Measurements from ENCODE around the gene HNRNPA1L2.
"Not testable (repeated sequence)": the region's sequence is repeated elsewhere in the genome, so short reads cannot be mapped to it uniquely, and the experiment has no call there.

Gene HNRNPA1L2

GRCh38 chr13:52642131-52642530, at the start of gene HNRNPA1L2:
HNRNPA1L2 (plus strand) TSS chr13:52642431; CDS start chr13:52642493, 62 bp downstream.
- no peak within 1 kb of the TSS for H3K4me3 ChIP-seq
- no peak within 1 kb of the TSS for H3K27ac ChIP-seq

- not testable (repeated sequence) for H3K27ac ChIP-seq, H3K4me3 ChIP-seq
These were observed 49.1 kb upstream of the HNRNPA1L2 start for GRCh38 chr13:52593175-52593574.

GRCh38 chr13:52593812-52594211, 48.4 kb upstream of the HNRNPA1L2 start:
- not testable (repeated sequence) for H3K27ac ChIP-seq, H3K4me3 ChIP-seq

DNA sequence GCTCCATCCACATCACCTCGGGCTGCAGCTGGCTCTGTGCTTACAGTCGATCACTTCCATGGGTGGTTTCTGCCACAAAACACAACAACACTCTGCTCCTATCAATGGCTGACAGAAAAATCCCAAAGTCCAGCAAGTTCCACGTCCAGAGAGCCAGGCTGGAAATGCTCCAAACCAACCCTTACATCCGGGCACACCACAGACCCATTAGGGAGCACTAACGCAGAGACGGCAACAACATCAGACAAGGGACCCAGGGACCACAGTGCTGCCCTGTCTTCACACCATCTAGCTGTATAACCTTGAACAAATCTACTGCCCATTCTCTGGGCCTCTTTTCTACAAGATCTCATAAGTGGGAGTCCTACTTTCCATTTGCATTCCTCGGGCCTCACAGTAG, 47.9 kb upstream of the HNRNPA1L2 start:
- not testable (repeated sequence) for H3K4me3 ChIP-seq, H3K27ac ChIP-seq

GRCh38 chr13:52597676-52598075, 44.6 kb upstream of the HNRNPA1L2 start:
- Histone ChIP-seq H3K27ac (no peak overlapping the region), H3K4me3 (no peak overlapping the region)

DNA sequence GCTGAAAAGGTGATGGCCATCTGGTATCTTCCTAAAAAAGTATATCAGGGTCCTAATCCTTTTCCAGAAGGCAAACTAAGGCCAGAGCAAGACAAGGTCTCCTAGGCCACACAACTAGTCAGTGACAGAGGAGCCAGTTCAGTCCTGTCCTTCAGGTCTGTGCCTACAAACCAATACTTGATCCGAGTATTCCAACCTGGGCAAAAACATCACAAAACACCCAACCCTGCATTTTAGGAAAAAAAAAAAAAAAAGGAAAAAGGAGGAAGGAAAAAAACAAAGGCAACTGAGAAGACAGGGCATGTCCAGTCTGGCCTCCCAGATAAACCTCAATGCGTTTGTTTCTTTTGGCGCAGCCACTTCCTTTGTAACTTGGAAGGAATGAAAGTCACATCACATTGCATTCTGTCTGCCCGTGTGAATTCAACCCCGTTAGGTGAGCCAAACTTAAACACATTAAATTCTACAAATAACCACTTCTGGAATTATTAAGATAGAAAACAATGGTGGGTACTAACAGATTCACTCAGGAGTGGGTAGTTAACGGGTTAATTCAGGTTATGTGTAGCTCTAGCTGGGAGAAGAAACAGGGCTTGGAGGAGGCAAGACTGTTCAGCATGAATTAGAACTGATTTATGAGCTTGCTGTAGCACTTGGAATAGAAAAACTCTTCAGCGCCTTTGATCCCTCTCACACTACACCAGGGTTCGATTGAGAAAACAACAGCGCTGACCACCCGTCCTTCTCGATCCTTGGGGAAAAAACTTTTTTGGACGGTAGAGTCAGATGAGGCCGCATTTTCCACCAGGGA, 43.0 kb upstream of the HNRNPA1L2 start:
- H3K4me3 ChIP-seq = peak overlapping the region; percentile 11 to 54 (median 43)
- peak overlapping the region in 15 of 21 experiments; percentile 3 to 91 (median 74) for H3K27ac ChIP-seq

DNA sequence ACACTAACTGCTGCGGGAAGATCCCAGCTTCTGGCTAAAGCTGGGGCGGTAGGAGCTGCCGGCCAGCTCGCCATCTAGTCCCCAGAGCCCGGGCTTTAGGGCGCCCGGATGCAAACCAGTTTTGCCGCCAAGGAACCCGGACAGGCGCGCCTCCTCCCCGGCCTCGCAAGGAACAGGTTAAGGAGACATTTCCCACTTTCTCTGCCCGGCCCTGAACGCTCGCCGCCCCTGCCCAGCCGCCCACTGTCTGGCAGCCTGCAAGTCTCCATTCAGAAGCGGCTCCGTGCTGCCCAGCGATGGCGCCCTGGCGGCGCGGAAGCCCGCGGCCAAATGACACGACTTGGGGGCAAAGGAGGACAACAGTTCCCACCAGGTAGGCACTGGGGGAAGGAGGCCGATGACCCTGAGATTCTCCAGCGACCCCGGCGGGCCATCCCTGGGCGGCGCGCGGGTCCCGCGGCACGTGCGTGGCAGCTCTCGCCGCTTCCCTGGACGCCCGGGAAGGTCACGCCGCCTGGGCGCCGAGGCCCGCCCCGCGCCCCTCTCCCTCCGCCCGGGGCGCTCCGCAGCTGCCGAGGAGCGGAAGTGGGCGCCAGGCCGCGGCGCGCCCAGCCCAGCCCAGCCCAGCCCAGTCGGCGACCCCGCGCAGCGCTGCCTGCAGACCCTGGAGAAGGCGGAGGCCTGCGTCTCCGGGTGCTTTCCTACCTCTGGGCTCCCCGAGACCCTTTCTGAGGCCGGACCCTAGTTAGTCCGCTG, 42.2 kb upstream of the HNRNPA1L2 start:
- H3K27ac ChIP-seq = peak overlapping the region in 17 of 21 experiments; percentile 3 to 91 (median 66)
- peak overlapping the region; percentile 11 to 54 (median 43) for H3K4me3 ChIP-seq

DNA sequence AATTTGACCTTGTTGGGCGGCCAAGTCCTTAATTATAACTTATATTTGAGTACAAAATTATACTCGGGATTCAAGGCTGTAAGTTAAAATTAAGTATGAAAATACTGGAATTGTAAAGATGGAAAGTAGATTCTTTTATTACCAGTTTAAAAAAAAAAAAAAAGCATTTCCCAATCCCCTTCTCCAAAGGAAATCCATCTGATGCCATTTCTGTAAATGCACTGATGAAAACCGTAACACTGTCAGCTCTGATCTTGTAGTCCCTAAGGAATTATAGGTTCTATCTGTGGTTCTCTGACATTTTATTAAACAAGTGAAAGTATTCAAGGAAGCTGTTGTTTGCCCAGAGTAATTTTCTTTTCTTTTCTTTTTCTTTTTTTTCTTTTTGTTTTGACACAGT, 41.6 kb upstream of the HNRNPA1L2 start:
- Histone ChIP-seq H3K4me3 (peak overlapping the region in 5 of 7 experiments; percentile 32 to 54 (median 43)), H3K27ac (peak overlapping the region in 12 of 21 experiments; percentile 27 to 91 (median 76))

DNA sequence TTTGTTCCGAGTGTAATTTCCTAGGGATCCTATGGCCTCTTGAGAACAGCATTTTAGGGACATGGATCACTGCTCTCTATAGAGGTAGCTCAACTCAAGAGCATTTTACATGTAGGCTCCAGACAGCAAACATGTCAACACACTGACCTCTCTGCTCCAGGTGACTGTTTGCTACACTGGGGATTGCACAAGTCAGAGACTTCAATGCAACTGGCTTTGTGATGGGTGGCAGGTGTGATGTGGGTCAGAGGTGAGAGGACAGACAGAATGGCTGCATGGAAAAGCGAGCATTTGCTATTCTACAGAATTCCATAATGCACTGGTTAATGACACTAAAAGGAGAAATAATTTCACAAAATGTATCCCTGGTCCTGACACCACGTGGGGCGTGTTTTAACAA, 38.9 kb upstream of the HNRNPA1L2 start:
- H3K27ac ChIP-seq, H3K4me3 ChIP-seq: not testable (repeated sequence)

DNA sequence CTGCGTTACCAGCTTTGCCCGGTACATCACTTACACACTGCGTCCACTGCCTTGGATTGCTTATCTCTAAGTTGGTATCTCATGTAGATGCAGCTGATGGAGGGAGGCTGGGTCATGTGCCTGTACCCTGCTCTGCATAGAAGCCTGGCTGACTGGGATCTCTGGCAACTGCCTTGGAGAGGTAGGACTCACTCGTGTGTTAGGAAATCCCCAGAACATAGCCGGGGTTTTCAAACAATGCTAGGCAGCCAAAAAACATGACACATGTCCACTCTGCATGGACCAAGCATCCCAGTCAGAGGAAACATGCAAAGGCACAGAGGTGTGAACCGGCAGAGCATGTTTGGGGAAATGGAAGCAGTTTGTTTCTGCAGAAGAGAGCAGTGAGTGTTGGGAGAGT, 36.1 kb upstream of the HNRNPA1L2 start:
- H3K4me3 ChIP-seq = not testable (repeated sequence)

DNA sequence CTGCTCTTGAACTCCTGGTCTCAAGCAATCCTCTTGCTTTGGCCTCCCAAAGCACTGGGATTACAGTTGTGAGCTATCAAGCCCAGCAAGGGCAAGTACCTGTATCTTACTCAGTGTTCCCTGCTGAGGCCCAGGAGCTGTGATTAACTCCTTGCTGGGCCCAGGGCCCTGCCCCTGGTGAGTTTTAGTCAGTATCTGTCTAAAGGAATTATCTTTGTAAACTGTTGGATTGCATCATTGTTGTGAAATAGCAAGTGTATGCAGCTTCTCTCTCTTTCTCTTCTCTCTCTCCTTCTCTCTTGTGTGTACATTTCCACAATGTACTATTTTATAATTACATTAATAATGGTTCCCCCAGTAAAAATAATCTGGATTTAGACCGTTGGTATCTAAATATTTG, 35.4 kb upstream of the HNRNPA1L2 start:
- not testable (repeated sequence) for H3K4me3 ChIP-seq, H3K27ac ChIP-seq

More for the DNA sequence above, 36.1 kb upstream of the HNRNPA1L2 start:
- not testable (repeated sequence) for H3K27ac ChIP-seq

GRCh38 chr13:52608184-52608583, 34.0 kb upstream of the HNRNPA1L2 start:
- H3K27ac ChIP-seq, H3K4me3 ChIP-seq: not testable (repeated sequence)

GRCh38 chr13:52609013-52609606, 33.1 kb upstream of the HNRNPA1L2 start:
- not testable (repeated sequence) for H3K27ac ChIP-seq, H3K4me3 ChIP-seq

DNA sequence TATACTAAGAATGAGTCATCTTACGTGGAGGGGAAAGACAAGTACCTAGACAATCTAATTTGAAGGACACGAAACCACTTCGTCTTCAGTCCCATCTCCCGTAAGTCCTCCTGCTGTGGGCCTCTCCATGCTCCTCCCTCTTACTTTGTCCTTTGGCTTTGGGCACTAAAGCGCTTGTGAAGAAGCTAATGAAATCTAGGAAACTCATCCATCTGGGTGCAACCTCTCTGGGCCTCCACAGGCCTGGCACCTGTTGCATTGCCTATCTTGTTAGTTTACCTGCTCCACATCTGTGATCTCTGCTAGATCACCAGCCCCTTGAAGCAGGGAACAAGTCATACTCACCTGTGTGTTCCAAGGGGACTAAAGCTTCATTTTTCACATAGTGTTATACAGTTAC, 32.1 kb upstream of the HNRNPA1L2 start:
- H3K27ac ChIP-seq, H3K4me3 ChIP-seq: not testable (repeated sequence)

DNA sequence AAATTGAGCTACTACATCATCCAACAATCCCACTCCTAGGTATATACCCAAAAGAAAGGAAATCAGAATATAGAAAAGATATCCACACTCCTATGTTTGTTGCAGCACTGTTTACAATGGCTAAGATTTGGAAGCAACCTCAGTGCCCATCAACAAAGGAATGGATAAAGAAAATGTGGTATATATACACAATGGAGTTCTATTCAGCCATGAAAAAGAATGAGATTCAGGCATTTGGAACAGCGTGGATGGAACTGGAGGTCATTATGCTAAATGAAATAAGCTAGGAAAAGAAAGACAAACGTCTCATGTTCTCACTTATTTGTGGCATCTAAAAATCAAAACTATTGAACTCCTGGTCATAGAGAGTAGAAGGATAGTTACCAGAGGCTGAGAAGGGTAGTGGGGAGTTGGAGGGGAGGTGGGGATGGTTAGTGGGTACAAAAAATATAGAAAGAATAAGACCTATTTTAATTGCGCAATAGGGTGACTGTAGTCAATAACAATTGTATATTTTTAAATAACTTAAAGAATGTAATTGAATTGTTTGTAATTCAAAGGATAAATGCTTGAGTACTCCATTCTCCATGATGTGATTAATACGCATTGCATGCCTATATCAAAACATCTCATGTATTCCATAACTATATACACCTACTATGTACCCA, 27.0 kb upstream of the HNRNPA1L2 start:
- no peak overlapping the region for H3K4me3 ChIP-seq
- H3K27ac ChIP-seq = no peak overlapping the region

- H3K27ac ChIP-seq = no peak overlapping the region
- no peak overlapping the region for H3K4me3 ChIP-seq
These were observed 26.4 kb upstream of the HNRNPA1L2 start for GRCh38 chr13:52615812-52616211.

DNA sequence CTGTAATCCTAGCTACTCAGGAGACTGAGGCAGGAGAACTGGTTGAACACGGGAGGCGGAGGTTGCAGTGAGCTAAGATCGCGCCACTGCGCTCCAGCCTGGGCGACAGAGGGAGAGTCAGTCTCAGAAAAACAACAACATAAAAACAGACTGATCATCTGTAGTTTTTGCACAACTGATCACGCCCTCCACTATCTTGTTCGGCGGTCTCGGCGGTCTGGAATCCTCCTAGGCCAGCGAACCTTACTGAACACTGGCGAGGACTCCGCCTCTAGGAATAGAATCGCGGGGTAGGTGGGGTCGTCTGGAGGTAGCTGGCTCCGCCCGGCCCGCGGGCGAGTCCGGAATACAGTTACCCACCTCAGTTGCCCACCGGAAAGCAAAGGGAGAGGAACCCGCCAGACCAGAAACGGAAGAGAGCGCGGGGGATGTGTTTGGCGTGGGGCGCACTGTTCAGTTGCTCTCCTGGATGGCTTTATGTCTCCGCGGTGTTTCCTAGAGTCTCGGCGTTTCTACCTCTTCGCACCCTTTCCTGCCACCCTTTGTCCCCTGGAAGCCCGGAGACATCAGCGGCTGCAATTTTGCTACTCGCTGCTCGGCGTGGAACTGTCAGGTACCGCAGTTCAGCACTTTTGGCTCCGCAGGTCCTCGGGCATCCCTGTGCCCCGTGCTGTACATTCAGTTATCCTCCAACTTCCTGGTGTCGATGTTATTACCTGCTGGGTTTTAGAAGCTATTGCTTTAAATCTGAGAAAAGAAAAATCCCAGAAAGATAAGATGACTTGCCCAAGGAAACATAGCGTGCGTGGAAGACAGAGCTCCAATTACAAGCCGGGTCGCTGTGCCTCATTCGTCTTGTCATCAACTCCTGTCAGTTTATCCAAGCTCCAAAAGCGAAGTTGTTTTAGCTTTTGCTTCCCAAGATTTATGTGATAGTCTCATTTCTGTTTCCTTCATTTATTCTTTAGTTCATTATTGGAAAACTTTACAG, 24.9 kb upstream of the HNRNPA1L2 start:
- H3K27ac ChIP-seq = peak overlapping the region; percentile 33 to 89 (median 82)
- peak overlapping the region; percentile 57 to 74 (median 67) for H3K4me3 ChIP-seq

DNA sequence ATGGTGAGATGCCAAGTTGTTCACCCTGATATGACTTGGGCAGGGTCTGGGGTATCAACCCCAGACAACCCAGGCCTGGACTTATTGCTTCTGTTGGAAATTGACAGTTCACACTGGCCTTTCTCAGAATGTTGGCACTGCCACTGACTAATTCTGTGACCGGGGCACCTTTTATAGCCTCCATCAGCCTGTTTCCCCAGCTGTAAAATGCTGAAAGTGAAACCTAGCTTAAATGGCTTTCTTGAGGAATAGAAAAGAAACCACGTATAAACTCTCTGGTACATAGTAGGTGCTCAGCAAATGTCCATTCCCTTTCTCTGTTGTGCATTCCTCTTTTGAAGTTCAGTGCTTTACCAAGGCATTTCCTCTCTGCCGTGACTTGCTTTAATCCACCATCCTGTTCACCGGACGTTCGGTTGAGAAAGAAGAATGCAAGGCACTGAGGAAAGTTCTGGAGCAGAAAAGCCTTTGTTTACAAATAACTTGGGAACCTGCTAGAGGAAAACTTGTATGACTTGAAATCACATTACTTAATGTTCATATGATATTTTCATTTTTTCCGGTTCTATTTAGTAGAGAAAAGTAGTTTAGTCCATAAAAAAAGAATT, 11.0 kb upstream of the HNRNPA1L2 start:
- not testable (repeated sequence) for H3K4me3 ChIP-seq
- H3K27ac ChIP-seq = peak overlapping the region in 2 of 21 experiments; percentile 14 to 21
